ENCODE results near the gene UBR1.
A peak's percentile ranks its signal among the peaks of the same experiment; 100 is the strongest.

UBR1 gene

DNA sequence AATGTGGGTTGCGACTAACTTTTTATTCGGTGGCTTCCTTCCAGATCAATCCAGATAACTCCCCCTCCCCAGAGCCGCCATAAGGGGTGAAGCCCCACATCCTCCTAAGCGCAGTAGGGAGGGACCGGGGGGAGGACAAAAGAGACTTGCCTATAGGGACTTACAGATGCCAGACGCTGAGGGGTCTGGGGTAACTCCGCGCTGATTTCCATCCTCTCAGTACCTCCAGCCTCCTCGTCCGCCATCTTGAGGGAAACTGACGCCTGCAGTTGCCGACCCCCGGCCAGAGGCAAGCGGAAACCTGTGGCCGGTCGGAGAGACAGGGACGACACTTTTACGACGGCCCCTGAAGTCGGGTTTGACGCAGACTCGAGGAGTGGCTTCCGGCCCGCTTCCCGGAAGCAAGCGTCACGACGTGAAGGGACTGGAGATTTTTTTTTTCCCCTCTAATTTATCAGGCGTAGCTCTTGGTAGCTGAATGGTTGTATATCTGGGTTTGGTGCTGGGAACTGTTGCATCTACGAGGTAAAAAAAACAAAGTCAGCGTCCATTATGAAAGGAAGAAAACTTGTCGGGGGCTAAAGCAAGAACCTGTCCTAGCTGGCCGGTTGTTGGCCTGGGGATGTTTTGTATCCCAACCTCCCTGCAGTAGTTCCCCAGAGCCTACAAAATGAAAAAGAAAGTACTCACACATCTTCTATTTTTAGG is at the start of gene UBR1:
Gene UBR1 (minus strand): TSS at position 261 of the 708 bp plus-strand sequence. CDS start 16 bp downstream, at position 245.
- DNase-seq (ENCODE audit: low read depth), result peak; percentile 90
- TF ChIP-seq, protein P1, sequence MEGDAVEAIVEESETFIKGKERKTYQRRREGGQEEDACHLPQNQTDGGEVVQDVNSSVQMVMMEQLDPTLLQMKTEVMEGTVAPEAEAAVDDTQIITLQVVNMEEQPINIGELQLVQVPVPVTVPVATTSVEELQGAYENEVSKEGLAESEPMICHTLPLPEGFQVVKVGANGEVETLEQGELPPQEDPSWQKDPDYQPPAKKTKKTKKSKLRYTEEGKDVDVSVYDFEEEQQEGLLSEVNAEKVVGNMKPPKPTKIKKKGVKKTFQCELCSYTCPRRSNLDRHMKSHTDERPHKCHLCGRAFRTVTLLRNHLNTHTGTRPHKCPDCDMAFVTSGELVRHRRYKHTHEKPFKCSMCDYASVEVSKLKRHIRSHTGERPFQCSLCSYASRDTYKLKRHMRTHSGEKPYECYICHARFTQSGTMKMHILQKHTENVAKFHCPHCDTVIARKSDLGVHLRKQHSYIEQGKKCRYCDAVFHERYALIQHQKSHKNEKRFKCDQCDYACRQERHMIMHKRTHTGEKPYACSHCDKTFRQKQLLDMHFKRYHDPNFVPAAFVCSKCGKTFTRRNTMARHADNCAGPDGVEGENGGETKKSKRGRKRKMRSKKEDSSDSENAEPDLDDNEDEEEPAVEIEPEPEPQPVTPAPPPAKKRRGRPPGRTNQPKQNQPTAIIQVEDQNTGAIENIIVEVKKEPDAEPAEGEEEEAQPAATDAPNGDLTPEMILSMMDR (conservative IDR thresholded peaks at IDR 0.05; ENCODE audit: control insufficient read depth, insufficient read depth, low read depth, low read length), result no peak
- peak within 1 kb of the TSS; percentile 97 for H3K4me3 ChIP-seq (ENCODE audit: control insufficient read depth, low read depth, low read length)

DNA sequence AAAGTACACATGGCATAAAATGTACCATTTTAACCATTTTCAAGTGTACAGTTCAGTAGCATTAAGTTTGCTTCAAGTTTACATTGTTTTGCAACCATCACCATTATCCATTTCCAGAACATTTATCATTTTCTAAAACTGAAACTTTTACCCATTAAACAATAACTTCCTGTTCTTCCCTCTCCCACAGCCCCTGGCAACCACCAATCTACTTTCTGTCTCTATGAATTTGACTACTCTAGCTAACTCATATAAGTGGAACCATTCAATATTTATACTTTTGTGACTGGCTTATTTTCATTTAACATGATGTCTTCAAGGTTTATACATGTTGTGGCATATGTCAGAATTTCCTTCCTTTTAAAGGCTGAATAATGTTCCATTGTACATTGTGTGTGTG is 47.4 kb upstream of the UBR1 start:
- no peak for DNase-seq (ENCODE audit: low read depth)
- no peak overlapping the region for H3K4me3 ChIP-seq (ENCODE audit: control insufficient read depth, low read depth, low read length)
- TF ChIP-seq, protein P1 (conservative IDR thresholded peaks at IDR 0.05; ENCODE audit: control insufficient read depth, insufficient read depth, low read depth, low read length), result no peak

DNA sequence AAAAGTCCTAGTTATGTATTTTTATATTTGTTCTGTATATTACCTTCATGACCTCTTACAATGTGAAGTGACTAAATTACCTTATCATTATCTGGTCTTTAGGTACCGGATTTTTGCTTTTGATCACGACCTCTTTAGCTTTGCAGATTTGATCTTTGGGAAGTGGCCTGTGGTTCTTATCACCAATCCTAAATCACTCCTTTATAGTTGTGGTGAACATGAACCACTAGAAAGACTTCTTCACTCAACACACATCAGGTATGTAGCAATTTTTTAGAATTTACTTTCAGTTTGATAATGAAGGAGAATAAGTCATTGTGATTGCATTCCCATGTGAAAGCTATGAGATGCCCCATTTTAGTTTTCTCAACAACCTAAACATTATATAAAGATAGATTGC is 45.9 kb upstream of the UBR1 start:
- TF ChIP-seq, protein P1 (conservative IDR thresholded peaks at IDR 0.05; ENCODE audit: control insufficient read depth, insufficient read depth, low read depth, low read length), result no peak
- H3K4me3 ChIP-seq (ENCODE audit: control insufficient read depth, low read depth, low read length), result no peak overlapping the region
- no peak for DNase-seq (ENCODE audit: low read depth)

- TF ChIP-seq, protein P1 (conservative IDR thresholded peaks at IDR 0.05; ENCODE audit: control insufficient read depth, insufficient read depth, low read depth, low read length), result no peak
- DNase-seq (ENCODE audit: low read depth), result peak; percentile 99
- no peak overlapping the region for H3K4me3 ChIP-seq (ENCODE audit: control insufficient read depth, low read depth, low read length)
These were observed 44.5 kb upstream of the UBR1 start for GRCh38 chr15:43150191-43150929.

GRCh38 chr15:43146184-43146583 is 40.3 kb upstream of the UBR1 start:
- no peak for DNase-seq (ENCODE audit: low read depth)
- H3K4me3 ChIP-seq (ENCODE audit: control insufficient read depth, low read depth, low read length), result no peak overlapping the region
- TF ChIP-seq, protein P1 (conservative IDR thresholded peaks at IDR 0.05; ENCODE audit: control insufficient read depth, insufficient read depth, low read depth, low read length), result no peak

DNA sequence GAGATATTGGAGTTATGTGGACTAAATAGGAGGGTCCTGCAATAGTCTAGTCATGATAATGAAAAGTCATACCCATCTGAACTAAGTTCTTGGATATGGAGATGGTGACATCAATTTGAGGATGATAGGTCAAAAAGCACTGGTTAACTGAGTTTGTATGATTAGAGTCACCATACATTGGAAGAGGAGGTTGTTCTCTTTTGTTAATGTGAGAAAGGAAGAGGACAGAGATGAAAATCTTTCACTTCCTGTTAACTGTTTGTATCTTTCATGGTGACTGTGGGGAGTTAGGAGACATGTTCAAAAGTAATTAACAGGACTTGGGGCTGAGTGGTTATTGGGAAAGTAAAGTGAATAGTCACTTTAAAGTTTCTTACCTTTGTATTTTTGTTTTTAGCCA is 38.7 kb upstream of the UBR1 start:
- H3K4me3 ChIP-seq (ENCODE audit: control insufficient read depth, low read depth, low read length), result no peak overlapping the region
- DNase-seq (ENCODE audit: low read depth), result no peak
- TF ChIP-seq, protein P1 (conservative IDR thresholded peaks at IDR 0.05; ENCODE audit: control insufficient read depth, insufficient read depth, low read depth, low read length), result no peak

All from fibroblast of mammary gland (primary cell).